HG03060 (cell line): ENCODE data around the gene CCDC33.

Experiments
- ATAC-seq: cut with Tn5 transposase; IDR thresholded peaks from one replicate; pipeline ENCODE4 v1.9.1; 2021; ENCODE audit warnings: low read depth, moderate number of reproducible peaks; ENCODE audit not compliant: unreplicated experiment

Gene CCDC33

DNA sequence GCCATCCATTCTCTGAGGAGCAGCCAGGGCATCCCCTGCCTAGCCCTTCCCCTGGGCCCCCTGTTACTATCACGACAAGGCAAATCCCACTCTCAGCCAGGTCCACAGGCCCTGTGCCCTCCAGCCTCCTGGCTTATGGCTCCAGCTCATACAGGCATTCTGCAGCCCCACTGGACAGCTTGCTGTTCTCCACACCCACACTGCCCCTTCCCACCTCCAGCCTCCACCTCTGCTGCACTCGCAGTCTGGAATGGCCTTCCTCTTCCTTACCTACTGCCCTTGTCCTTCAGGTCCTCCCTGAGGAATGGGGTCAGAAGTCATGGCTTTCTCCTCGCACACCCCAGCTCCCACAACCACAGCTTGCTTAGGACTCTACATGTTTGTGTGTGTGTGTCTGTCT, 40.4 kb downstream of the CCDC33 start:
- no peak for ATAC-seq

DNA sequence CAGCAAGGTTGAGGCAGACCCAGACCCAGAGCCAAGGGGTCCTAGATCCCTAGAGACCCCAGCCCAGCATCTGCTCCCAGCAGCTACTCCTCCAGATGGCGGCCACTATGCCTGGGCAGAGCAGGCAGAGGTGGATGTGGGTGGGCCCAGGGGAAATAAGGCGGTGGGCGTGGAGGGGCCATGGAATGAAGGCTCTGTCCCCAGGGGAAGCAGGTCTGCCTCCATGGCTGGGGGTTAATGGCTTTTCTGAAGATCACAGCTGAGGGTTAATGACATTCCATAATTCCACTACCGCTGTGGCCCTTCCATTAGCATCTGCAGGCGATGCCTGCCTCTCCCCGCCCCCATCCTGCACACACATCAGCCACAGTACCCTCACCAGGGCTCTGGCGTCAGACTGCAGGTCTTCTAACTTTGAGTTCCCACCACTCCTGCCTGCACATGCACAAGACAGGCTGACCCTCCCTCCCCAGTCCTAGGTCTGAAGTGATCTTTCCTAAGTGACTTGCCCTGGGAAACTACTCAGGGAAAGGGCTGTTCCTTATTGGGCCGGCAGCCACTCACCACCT, 41.2 kb downstream of the CCDC33 start:
- ATAC-seq, result no peak

DNA sequence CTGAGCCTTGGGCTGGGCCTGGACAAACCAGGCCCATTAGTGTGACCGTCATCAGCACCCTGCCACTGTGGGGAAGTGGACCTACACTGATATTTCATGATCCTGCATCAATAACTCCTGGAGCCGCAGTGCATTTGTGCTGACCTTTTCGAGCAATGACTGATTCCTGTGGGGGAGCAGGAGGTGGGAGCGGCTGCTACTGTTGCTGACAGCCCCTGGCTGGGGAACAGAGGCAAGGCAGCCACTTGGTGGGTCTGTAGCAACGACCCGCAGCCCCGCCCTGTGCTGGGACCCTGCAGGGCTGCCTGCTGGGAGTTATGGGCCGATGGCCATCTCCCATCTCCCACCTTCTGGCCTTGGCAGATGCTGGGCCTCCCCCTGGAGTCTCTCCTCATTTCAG, 42.1 kb downstream of the CCDC33 start:
- no peak for ATAC-seq

DNA sequence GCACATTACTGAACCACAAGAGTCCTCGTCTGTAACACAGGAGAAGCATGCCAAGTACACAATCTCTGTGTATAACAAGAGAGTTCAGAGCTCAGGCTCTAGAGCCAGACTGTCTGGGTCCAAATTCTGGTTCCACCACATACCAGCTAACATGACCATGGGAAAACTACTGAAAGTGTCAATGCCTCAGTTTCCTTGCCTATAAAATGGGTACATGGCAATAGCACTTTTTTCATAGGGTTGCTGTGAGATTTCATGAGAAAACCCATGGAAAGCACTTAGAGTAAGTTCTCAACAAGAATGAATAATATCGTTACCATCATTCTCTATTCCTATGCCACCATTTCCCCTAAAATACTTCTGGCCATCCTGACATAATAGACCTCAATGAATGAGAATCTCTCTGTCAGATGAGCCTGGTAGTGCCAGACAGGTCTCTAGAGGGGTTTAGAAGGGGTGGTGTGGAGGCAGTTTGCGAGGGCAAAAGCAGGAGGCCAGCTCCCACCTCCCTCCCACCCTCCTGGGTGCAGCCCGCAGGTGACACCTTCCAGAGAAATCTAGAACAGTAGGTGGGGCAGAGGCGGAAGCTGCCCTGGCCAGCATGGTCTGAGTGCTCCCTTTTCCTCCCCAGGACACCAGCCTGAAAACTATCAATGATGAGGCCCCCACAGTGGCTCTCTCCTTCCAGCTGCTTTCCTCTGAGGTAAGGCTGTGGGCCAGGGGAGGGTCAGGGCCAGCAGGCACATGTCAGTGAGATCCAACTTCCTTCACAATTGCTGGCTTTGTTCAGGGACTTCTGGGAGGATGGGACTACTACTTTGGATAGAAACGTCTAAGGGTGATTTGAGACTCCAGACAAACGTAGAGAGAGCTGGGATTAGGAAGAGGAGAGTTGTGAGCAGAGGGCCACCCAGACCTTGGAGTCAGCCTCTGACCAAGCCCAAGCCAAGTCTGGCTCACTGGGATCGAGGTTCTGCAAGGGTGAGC, 45.3 kb downstream of the CCDC33 start:
- no peak for ATAC-seq

DNA sequence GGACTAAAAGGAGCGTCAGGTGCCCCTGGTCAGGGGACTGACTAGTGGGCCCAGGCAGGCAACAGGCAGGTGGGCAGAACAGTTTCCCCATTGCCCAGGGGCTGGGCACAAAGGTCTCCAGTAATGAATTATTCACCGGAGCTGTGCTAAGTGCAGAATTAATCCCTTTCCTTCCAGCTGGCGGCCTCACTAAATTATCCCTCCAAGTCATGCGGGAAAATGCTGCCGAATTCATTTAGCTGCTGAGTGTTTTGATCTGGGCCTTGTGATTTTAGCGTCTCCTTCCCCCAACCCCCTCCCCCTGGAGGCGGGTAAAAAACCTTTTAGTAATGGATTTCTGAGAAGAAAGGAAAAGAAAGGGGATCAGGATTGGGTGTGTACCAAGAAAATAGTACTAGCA, 47.2 kb downstream of the CCDC33 start:
- ATAC-seq, result no peak

DNA sequence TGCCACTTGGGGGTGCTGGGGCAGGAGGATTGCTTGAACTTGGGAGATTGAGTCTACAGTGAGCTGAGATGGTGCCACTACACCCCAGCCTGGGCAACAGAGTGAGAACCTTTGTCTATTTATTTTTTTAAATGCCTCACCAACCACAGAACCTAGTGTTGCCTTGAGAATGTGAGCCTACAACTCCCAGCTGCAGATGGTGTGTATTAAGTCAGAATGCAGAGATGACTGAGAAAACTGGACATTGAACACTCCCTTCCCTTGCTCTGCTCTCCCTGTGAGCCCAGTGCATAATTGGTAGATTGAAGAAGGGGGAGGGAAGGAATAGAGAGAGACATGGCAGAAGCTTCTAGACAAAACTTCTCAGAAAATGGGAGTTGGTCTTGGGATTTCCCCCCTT, 53.5 kb downstream of the CCDC33 start:
- ATAC-seq, result no peak

DNA sequence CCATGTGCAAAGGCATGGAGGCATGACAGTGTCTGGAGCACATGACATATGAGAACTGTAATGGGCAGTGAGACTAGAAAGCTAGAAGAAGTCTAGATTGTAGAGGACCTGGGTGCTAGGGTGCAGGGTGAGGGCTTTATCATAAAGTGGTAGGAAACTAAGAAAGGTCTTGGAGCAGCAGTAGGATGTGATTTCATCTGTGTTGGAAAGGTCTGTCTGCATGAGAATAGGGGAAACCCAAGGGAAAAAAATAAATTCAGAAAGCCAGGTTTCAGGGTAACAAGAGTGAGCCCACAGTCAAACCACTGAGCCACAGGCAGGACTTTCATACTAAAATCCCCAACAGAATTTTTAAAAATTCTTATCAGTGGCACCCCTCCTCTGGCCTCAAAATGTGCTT, 54.5 kb downstream of the CCDC33 start:
- no peak for ATAC-seq

DNA sequence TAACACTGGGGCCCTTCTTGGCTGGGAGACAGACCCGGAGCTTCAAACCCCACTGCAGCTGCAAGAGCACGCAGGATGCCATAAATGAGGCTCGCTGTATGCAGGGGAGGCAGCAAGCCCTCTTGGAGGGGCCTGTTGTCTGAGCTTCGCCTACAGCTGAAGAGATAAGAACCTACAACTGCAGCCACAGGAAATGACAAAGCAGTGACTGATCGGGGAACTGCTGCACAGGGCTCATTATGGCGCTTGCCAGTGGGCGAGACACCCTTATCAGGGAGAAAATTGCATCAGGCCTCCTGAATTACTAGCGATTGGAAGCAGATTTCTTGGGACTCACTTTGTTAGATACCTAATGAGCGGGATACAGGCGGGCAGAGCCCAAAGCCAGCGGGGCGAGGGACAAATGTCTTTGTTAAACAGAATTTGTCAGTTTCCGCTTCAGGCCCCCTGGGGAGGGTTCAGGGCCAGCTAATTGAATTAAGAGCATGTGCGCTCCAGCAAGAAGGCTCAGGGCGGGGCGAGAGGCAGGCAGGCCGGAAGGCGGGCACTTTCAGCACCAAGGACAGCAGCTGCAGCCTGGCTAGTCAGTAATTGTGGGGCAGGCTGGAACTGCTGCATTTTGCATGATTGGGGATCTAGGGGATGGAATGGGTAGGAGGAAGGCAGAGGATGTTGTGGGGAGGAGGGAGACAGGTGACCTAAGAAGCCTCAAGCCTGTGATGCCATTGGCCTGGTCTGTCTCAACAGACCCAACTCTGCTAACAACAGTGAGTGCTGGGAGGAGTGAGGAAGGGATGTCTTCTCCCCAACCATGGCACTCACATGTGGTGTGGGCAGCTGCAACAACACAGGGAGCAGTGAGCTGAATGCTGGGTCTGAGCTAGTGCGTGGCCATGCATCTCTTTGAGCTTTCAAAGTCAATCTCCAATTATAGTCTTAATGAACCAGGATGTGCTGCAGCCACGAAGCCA, 55.3 kb downstream of the CCDC33 start:
- ATAC-seq, result no peak

DNA sequence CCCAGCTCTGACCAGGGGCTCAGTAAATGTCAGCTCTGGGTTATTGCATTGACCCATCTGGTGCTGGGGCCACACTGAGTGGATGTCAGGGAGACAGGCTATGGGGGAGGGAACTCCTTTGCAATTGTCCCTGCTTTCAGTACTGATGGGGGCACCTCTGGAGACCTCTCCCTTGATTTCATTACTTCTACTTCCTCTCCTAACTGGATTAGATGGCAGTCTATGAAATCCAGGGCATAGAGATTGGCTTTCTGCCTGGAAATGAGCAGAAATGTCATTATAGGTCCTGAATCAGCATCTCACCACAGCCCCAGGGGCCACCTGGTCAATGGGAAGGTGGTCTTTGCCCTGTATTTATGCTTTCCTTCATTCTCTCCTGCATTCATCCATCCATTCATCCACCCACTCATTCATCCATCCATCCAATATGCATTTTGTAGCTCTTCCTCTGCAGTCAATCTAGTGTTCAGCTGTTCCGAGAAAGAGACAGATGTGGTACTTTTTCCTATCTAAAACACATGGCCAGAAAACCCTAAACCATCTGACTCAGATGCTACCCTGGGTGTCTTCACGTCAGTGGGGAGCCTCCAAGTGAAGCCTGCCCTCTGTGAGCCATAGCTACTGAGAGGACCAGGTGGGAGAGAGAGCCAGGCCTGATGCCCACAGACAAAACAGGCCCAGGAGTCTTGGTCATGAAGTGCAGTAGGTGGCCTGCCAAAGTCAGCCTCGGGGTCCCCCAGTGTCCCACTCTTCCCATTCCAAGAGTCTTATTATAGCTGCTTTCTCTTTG, 57.1 kb downstream of the CCDC33 start:
- ATAC-seq, result no peak

DNA sequence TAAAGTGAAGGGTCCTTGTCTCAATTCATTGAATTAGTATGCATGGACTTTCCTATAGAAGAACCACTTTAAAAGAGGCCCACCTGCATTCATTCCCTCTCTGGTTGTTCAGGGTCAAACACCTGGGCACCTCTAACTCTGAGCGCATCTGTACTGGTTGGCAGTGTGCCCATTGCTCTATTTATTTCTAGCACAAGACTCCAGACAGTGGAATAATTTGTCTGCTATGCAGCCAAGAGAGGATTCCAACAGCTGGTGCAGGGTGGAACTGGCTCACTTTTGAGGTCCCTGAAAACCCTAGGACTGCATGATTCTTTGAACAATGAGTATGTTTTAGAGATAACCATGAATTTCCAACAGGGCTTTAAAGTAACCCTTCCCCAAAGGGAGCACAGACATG, 57.9 kb downstream of the CCDC33 start:
- ATAC-seq, result no peak

DNA sequence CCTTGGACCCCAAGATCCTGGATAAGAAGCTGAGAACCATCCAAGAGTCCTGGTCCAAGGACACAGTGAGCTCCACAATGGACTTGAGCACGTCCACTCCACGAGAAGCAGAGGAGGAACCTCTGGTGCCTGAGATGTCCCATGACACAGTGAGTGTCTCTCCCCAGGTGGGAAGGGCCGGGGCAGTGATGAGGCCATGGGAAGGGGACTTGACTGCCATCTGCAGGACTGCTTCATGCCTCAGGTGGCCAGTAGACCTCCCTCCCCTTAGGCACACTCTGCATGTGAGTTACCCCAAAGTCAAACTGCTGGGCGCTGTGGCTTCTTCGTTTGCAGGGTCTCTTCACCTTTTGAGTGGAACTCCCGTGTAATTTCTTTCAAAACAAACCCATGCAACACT, 59.7 kb downstream of the CCDC33 start:
- ATAC-seq, result no peak

DNA sequence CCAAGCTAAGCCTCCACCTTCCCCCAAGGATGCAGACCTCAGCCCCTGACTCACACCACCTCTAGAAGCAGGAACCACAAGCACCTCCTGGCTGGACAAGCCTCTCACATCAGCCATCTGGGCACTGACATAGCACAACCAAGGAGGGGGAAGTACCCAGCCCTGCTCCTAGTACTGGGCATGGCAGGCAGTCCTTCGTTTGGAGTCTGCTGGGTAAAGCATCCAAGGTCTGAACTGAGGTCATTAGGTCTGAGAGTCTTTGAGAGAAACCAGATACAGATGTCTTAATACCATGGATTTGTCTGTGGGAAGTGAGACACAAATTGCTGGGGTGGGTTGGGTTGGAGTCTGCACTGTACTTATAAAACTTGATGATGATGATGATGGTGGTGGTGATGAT, 61.8 kb downstream of the CCDC33 start:
- ATAC-seq, result no peak

DNA sequence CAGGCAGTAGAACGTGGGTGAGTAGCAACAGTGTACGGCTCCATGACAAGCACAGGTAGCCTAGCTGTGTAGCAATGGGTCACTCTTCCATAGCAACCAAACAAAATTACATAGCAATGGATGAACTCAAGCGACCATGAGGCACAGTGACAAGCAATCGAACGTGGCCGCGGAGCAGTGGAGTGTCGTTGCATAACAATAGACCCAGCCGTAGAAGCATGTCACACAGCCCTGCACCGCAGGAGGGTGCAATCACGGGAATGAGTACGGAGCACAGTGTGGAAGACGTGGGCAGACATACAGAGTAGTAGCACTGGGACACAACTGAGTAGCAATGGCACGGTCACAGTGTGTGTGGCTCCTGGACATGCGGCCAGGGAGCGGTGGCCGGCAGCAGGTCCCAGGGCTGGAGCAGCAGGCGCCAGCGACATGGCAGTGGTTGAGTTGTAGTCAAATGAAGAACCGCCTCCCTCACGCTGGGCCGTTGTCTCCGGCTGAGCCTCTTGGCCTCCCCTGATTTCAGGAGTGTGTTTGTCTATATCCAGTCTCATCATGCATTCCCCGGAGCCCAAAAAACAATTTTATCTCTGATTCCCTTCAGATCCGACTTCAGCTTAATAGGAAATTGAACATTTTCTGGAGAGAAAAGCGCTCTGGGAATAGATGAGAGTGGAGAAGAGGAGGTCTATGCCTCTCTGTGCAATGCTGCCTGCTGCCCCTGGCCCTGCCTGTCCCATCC, 64.1 kb downstream of the CCDC33 start:
- no peak for ATAC-seq

DNA sequence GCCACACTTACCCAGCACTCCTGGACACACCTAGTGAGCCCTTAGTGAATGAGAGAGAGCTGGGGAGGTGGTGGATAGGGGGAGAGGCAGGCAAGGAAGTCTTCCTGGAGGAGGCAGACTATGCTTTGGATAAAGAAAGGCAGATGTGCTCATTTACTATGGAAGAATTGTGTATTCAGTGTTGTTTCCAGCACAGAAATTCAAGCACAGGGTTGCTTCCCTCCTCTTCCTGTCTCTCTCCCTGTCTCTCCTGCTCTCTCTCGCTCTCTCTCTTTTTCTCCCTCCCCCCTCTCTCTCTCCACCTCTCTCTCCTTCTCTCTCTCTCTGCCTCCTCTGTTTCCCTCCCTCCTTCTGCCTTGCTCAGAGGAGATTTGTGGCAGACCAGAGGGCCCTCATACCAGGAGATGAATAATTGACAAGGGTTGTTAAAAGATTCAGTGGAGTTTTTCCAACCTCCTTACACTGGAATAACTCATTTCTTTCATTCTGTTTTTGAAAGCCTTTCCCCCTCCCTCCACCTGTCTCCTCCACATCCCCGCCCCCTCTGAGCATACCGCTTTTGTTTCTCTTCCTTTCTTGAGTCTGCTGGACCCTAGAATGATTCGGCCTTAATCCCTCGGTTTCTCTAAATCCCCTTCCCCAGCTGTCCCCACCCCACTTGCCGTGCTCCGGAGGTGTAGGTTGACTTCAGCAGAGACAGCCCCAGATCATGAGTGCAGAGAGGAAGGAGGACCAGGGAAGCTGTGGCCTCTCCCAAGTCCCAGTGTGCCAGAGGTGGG, 65.6 kb downstream of the CCDC33 start:
- ATAC-seq, result no peak

DNA sequence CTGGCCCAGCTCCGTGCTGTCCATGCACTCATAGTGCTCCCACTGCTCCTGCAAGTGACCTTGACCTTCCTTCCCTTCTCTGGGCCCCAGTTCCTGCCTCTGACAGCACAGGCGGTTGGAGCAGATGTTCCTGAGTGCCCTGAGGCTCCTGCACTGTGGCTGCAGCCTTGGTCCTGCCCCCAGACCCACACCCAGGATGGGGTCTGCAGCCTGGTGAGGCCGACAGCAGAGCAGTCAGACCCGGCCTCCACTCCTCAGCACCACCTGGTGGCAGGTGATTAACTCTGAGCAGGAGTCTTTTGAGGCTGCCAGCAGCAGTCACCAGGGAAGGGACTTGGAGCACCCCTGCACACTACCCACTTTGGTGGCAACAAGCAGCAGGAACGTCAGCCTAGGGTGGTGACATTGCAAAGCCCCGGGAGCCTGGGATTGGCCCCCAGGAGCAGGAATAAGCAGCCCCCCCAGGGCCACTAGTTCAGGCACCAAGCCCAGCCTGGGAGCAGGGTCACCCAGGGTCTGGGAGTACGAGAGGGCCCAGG, 66.8 kb downstream of the CCDC33 start:
- no peak for ATAC-seq

DNA sequence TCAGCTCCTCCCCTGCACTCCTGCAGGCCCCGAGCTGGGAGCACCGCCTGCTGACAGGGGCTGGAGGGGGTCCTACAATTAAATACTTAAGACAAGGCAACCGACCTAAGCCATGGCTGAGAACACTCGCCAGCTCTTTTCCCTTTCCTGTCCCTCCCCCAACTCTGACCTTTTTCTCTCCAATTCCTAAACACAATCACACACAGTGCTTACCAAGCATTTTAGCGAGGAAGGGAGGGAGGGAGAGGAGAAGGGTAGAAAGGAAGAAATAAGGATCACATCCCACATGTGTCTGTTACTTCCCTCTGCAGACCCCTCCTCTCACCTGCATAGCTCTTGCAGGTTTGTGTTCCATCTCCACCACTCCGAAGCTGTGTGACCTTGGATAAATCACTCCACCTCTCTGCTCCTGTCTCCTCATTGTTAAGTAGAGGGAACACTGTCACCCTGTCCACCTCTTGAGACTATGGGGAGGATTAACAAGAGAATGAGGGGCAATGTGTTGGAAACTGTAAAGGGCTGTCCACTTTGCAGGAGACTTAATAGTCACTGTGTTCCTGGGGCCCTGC, 67.7 kb downstream of the CCDC33 start:
- no peak for ATAC-seq

DNA sequence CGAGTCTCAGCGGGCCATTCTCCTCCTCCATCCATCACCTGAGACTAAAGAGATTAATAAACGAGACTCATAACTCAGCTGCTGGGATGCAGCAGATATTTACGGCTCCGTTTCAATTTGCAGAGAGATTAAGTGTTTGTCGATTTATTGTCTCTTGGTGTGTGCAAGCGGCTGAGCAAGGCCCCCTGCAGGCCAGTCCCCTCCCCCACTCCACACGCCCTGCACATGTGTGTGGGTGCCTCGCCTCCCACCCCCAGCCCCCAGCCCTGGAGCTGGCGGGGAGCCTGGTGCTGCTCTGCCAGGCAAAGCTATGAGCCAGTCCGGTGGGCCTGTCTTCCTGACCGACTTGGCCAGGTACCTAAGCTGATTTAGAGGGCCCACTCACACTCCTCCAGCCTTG, 68.3 kb downstream of the CCDC33 start:
- ATAC-seq, result no peak

DNA sequence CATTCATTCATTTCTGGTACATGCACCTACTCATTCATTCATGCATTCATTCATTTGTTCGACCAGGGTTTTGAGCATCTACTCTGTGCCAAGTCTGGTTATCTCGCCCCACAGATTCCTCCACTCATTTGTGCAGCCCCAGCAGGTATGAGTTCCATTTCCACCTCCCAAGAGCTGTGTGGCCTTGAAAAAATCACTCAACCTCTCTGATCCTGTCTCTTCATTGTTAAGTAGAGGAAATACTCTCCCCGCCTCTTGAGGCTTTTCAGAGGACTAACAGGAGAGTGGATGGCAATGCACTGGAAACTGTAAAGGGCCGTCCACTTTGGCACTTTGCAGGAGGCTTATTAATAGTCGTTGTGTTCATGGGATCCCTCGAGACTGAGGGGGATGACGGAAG, 69.6 kb downstream of the CCDC33 start:
- ATAC-seq, result no peak
